Parathyroid adenoma (tissue), 2 donors: ENCODE results near the gene MYL3.

Source experiments
- H2AFZ ChIP-seq: fragments of 300-600 bp; sonication (generic); one replicate; pipeline ENCODE4 v1.7.0; 2017; ENCODE audit warnings: antibody characterized with exemption, mild to moderate bottlenecking
- H3K27ac ChIP-seq: fragments of 300-600 bp; sonication (generic); one replicate; pipeline ENCODE4 v1.7.0; 2017
- H3K27me3 ChIP-seq: fragments of 300-600 bp; sonication (generic); one replicate; pipeline ENCODE4 v1.7.0; 2017; ENCODE audit warnings: low read length; ENCODE audit not compliant: control insufficient read depth, insufficient read depth
- H3K36me3 ChIP-seq: fragments of 300-600 bp; sonication (generic); one replicate; pipeline ENCODE4 v1.7.0; 2017; ENCODE audit warnings: low read length; ENCODE audit not compliant: control insufficient read depth, insufficient read depth
- H3K4me1 ChIP-seq: fragments of 300-600 bp; sonication (generic); one replicate; pipeline ENCODE4 v1.7.0; 2017; ENCODE audit warnings: control low read depth
- H3K4me2 ChIP-seq: fragments of 300-600 bp; sonication (generic); one replicate; pipeline ENCODE4 v1.7.0; 2017; ENCODE audit warnings: low read length
- H3K4me3 ChIP-seq: fragments of 300-600 bp; sonication (generic); one replicate; pipeline ENCODE4 v1.7.0; 2017; ENCODE audit warnings: low read depth, low read length
- H3K79me2 ChIP-seq: fragments of 300-600 bp; sonication (generic); one replicate; pipeline ENCODE4 v1.7.0; 2017; ENCODE audit warnings: control low read depth
- H3K9ac ChIP-seq: fragments of 300-600 bp; sonication (generic); one replicate; pipeline ENCODE4 v1.7.0; 2017; ENCODE audit warnings: mild to moderate bottlenecking
- H3K9me3 ChIP-seq: fragments of 300-600 bp; sonication (generic); one replicate; pipeline ENCODE4 v1.7.0; 2017; ENCODE audit warnings: low read length; ENCODE audit not compliant: control insufficient read depth
- TF ChIP-seq, protein P1 (sequence below): fragments of 300-600 bp; sonication (generic); IDR thresholded peaks from one replicate; pipeline ENCODE4 v1.7.0; 2017; ENCODE audit warnings: antibody characterized with exemption, mild to moderate bottlenecking
- donor health status: primary hyperparathyroidism.

The MYL3 gene

DNA sequence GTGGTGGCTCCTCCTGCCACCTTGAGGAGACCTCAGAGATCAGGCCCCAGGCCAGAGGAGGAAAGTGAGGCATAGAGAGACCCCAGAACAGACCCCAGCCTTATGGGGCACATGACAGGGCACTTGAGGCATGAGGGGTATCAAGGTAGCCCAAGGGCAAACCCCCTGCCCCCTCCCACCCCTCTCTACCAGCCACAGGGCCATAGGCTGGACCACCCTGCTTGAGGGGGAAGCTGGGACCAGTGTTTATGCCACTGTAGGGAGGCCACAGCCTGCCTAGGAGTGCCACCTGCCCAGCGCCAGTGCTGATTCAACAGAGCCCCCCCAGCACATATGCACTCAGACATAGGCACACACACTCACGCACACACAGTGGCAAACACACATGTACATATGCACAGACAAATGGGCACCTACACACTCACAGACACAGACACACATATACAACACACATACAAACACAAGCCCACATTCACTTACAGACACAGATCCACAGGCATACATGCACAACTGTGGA lies 10.3 kb downstream of the MYL3 start:
- H3K9me3 ChIP-seq, result no peaks in the 10 kb centered on the region
- H3K79me2 ChIP-seq, result no peaks in the 10 kb centered on the region
- H3K27me3 ChIP-seq, result no peaks in the 10 kb centered on the region
- no peak overlapping the region for H3K27ac ChIP-seq
- TF ChIP-seq, protein P1, sequence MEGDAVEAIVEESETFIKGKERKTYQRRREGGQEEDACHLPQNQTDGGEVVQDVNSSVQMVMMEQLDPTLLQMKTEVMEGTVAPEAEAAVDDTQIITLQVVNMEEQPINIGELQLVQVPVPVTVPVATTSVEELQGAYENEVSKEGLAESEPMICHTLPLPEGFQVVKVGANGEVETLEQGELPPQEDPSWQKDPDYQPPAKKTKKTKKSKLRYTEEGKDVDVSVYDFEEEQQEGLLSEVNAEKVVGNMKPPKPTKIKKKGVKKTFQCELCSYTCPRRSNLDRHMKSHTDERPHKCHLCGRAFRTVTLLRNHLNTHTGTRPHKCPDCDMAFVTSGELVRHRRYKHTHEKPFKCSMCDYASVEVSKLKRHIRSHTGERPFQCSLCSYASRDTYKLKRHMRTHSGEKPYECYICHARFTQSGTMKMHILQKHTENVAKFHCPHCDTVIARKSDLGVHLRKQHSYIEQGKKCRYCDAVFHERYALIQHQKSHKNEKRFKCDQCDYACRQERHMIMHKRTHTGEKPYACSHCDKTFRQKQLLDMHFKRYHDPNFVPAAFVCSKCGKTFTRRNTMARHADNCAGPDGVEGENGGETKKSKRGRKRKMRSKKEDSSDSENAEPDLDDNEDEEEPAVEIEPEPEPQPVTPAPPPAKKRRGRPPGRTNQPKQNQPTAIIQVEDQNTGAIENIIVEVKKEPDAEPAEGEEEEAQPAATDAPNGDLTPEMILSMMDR, result no peak
- H2AFZ ChIP-seq, result no peak overlapping the region
- H3K36me3 ChIP-seq, result no peaks in the 10 kb centered on the region
- H3K4me3 ChIP-seq, result no peak overlapping the region
- no peak overlapping the region for H3K9ac ChIP-seq
- H3K4me2 ChIP-seq, result no peak overlapping the region
- no peaks in the 10 kb centered on the region for H3K4me1 ChIP-seq

DNA sequence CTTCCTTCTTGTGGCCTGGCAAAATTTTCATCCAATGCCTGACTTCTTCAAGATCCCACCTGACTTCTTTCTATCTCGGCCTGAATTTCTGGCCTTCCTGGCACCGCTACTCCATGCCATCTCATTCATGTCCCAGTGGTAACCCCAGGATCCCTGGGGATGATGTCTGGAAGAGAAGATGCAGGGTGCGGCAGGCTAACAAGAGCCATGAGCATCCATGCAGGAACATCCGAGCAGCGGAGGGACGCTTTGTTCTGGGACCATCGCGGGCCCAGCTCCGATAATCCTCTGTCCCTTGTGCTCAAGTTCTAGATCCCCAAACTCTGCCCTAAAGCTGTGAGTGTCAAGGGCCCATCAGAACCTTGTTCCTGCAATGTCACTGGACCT lies 10.9 kb downstream of the MYL3 start:
- Histone ChIP-seq H3K27me3 (no peaks in the 10 kb centered on the region), H2AFZ (no peak overlapping the region), H3K27ac (no peak overlapping the region), H3K79me2 (no peaks in the 10 kb centered on the region), H3K4me3 (no peak overlapping the region), H3K9ac (no peak overlapping the region), H3K4me2 (no peak overlapping the region), H3K9me3 (no peaks in the 10 kb centered on the region), H3K36me3 (no peaks in the 10 kb centered on the region), H3K4me1 (no peaks in the 10 kb centered on the region)
- TF ChIP-seq, protein P1, result no peak

DNA sequence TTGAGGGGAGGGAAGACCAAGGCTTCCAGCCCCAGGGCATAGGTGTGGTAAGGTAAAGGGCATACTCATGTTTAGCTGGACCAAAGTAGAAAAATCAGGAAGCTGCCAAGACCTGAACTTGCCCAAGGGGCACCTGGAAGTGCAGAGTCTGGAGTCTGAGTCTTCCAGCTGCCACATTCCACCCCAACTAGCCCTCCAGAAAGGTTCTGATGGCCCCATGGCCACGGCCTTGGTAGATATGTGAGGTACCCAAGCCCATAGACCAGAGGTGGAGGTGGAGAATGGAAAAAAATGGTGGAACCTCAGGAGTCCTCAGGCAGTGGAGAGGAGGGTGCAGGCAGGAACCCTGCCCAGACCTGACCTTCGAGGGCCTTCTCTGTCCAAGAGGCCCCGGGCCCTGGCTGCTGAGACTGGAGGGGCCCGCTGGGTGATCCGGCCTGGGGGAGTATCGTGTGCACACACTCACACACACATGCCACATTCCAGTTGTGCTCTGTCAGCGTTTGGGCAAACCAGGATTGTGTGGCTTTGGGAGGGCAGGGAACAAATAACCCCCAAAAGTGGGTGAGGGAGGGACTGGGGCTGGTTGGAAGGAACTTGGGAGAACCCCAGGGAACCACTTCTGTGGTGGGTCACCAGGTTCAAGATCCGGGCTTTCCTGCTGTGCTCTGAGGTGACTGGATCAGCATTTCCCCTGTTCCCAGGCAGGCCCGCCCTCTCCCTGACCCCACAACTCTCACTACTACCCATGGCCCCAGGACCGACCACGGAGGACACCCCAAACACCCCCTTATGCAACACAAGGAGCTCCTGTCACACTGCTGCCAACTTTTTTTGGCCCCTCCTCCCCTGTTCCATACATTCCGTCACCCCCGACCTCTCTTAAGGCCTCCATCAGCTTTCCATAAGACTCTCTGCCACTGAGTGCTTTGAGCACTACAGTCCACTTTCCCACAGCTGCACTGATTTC lies 11.6 kb downstream of the MYL3 start:
- Histone ChIP-seq H3K36me3 (no peaks in the 10 kb centered on the region), H3K4me3 (no peak overlapping the region), H3K9ac (no peak overlapping the region), H3K9me3 (no peaks in the 10 kb centered on the region), H3K27ac (no peak overlapping the region), H3K4me2 (no peak overlapping the region), H3K79me2 (no peaks in the 10 kb centered on the region), H3K4me1 (no peaks in the 10 kb centered on the region), H2AFZ (no peak overlapping the region), H3K27me3 (no peaks in the 10 kb centered on the region)
- TF ChIP-seq, protein P1, result no peak

GRCh38 chr3:46850468-46850779 lies 12.8 kb downstream of the MYL3 start:
- H3K27ac ChIP-seq, result no peak overlapping the region
- H3K4me2 ChIP-seq, result no peak overlapping the region
- H3K4me3 ChIP-seq, result no peak overlapping the region
- no peak overlapping the region for H3K9ac ChIP-seq
- TF ChIP-seq, protein P1, result no peak
- no peaks in the 10 kb centered on the region for H3K36me3 ChIP-seq
- H3K9me3 ChIP-seq, result no peaks in the 10 kb centered on the region
- H3K4me1 ChIP-seq, result peaks cover 8% of the 10 kb centered on the region
- no peaks in the 10 kb centered on the region for H3K27me3 ChIP-seq
- H3K79me2 ChIP-seq, result no peaks in the 10 kb centered on the region
- H2AFZ ChIP-seq, result no peak overlapping the region
